Activated CD4-positive, alpha-beta T cell treated with anti-CD3 and anti-CD28 coated beads, Interleukin-2, Interleukin-4, amounts not matched to agents 100 ng/mL and 50 ng/mL, durations not matched to agents 16 hours and 8 hours (primary cell): ENCODE measurements around the gene PTPRR.

Source experiments
- DNase-seq: peaks from one replicate; pipeline ENCODE4 v3.0.0-alpha.2; 2020; ENCODE audit warnings: low spot score

The PTPRR gene

GRCh38 chr12:70910666-70911065, 9.9 kb downstream of the PTPRR start:
- DNase-seq: no peak

GRCh38 chr12:70908978-70909377, 11.6 kb downstream of the PTPRR start:
- no peak for DNase-seq

- no peak for DNase-seq
These were observed 13.1 kb downstream of the PTPRR start for GRCh38 chr12:70907412-70907811.

- no peak for DNase-seq
These were observed 24.6 kb downstream of the PTPRR start for GRCh38 chr12:70895956-70896355.

GRCh38 chr12:70892593-70892992, 27.9 kb downstream of the PTPRR start:
- DNase-seq: no peak

DNA sequence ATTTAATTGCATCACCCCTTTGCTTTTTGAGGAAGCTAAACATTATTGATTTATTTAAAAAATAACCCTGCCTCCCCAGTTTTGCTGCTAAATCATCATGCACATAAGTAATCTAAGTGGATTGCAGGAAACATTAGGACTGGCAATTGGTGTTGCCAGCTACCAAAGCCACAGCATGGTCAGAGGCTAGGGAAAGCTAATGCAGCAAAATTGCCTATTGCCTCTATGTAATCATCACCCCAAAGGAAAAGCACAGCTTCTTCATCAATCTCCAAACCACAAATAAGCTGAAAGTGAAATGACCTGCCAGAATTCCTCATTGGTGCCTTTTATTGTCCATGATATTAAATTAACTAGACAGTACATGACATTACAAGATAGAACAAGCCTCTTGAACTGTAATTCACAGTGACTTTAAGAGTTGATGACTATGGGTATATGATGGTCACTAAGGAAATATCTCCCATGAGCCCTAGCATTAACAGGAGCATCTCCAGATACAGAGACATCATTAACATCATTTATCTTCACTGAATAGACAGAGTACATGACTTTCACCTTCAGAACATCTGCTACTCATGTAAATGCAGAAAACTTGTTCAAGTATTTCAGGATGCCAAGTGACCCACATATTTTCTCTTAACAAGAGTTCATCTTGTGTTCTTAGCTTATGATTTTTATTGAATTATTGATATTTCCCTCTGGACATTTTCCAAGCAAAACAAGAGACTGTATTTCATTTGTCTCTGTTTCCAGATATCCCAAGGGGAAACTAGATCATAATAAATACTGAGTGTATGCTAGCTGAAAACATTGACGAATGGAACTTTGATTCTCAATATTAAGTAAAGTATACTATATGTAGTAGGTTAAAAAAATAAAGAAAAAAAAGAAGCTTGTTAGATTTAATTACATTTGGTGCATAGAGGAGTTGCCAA, 29.4 kb downstream of the PTPRR start:
- no peak for DNase-seq

- DNase-seq: no peak
These were observed 34.6 kb downstream of the PTPRR start for GRCh38 chr12:70885956-70886355.

DNA sequence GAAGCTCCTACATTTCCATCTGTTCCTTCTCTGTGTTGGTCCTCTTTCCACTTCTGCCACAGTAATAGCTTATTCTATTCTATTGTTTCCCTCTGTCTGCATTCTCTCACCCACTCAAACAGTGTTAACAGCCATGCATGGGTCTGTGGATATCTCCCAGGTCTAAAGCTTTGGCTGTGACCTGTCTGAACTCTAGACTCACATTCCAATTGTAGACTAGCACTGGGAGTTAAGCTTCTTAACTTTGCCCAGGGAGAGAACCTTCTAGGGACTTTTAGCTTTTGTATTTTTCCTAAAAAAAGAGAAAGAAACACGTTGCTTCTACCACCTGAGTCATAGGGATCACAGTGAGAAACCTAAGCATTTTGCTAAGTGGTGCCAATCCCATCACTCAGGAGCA, 36.7 kb downstream of the PTPRR start:
- no peak for DNase-seq

- no peak for DNase-seq
These were observed 39.8 kb downstream of the PTPRR start for GRCh38 chr12:70880744-70881143.

- DNase-seq: no peak
These were observed 43.6 kb downstream of the PTPRR start for GRCh38 chr12:70876952-70877351.

- no peak for DNase-seq
These were observed 44.9 kb downstream of the PTPRR start for GRCh38 chr12:70875628-70876027.

GRCh38 chr12:70854881-70855568, 65.5 kb downstream of the PTPRR start:
- no peak for DNase-seq

- DNase-seq: no peak
These were observed 66.4 kb downstream of the PTPRR start for GRCh38 chr12:70854138-70854537.

GRCh38 chr12:70853326-70853725, 67.2 kb downstream of the PTPRR start:
- DNase-seq: no peak

- DNase-seq: no peak
These were observed 68.0 kb downstream of the PTPRR start for GRCh38 chr12:70852416-70853150.

DNA sequence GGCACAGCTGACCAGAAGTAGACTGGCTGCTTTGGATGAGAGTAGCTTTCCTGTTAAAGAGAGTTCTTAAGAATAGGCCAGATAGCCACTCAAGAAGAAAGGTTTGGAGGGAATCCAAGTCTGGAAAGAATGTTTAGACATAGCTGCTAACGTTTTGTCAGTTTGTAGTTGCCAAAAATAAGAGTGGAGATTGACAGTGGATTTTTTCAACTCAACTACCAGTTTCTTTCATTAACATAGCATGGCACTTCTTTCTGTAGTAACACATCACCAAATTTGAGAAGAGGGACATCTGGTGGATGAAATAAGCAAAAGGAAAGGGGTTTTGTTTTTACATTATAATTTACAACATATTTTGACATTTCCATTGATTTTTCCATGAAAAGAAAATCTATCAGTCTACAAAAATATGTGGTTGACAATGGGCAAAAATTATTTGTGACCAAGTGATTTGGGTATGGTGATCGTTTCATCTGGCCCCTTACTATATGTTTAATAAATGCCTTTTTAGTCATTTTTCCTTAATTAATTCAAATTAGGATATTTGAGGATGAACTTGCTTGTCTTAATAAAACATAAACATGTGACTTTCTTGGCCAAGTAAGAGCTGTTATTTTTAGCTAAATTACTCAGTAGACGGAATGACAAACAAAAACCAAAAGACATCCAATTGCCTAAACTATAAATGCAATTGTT, 71.1 kb downstream of the PTPRR start:
- DNase-seq: no peak

DNA sequence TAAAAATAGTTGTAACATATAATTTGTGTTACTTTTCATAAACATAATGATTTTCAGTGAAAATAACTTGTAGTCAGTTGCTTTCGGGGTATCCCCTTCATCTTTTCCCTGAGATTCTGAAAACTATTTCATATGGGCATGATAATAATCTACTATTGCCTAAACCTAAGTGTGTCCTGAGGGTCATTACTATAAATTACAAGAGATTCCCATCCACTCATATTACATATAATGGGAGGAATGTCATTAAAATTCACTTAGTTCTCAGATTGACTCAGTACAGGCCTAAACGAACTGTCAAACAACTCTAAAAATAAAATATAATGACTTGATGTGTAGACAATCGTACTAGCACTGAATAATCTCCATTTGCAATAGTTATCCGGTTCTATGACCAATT, 72.7 kb downstream of the PTPRR start:
- DNase-seq: no peak

DNA sequence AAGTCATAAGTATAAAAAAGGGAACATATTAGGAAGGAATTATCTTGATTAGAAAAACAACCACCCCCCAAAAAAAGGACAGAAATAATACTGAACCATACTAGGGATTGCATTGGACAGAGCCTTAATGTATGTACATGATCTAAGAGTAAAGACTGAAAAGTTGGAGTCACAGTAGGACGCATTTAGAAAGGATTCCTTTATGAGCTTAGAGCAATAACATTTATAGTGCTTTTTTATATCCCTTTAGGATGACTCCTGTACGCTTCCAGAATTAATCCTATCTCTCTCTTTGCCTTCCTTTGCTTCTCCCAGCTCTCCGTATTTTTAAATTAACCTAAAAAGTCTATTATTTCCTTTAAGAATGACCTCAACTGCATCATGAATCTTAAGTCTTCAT, 75.3 kb downstream of the PTPRR start:
- no peak for DNase-seq

DNA sequence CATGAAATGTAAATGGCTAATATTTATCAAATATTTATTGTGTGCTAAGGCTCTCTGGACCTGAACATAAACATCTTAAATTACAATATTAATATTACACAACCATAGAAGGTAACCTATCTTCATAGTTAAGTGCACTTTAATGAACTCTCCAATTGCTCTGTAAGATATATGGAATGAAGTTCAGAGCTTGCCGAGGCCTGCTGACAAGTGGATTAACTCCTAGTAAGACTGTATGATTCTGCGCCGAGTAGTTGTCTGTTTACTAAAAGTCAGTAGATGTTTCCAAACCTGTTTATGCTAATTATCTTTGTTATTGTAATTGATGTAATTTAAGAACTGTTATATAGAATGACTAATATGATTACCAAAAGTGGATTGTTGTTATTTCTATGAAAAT, 77.2 kb downstream of the PTPRR start:
- DNase-seq: no peak

DNA sequence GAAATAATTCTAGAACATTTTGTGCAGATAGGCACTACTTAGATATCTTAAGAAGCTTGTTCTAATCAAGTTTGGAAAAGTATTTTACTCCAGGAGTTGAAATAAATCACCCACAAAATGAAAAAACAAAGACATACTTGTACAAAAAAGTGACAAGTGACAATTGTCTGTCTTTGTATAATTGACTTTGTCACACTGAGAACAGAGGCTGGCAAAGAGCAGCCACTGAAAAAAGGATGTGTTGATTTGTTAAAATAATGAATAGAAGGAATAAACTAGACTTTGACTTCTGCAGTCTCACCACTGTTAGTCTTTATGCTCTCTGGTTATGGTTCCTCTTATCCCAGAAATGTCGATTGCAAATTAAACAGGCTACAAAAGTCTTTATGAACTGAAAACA, 77.6 kb downstream of the PTPRR start:
- no peak for DNase-seq

GRCh38 chr12:70842136-70842535, 78.4 kb downstream of the PTPRR start:
- DNase-seq: no peak
